Measurements from ENCODE around the gene SETD5. TPM values are rescaled to one million over a fixed set of nuclear protein-coding genes. Genes with fewer than 3 reads are reported as not detected.

Gene SETD5
- total RNA-seq, 4 donors from 2014 or later, result 96.9 to 130 (median 115) TPM

GRCh38 chr3:9399337-9399703 is 1.9 kb downstream of the SETD5 start:
- Histone ChIP-seq H3K27ac (peak overlapping the region; percentile 97 to 100 (median 99)), H3K9me3 (no peaks in the 10 kb centered on the region), H3K27me3 (no peaks in the 10 kb centered on the region), H3K36me3 (no peaks in the 10 kb centered on the region), H3K4me3 (peak overlapping the region; percentile 91 to 97 (median 94)), H3K4me1 (peaks cover 4 to 72% (median 60%) of the 10 kb centered on the region in 4 donors)
- TF ChIP-seq CTCF (IDR thresholded peaks at IDR 0.05) (no peak), EP300 (IDR thresholded peaks at IDR 0.05) (no peak), POLR2A (IDR thresholded peaks at IDR 0.05) (no peak)
- DNase-seq (ENCODE audit: low spot score in 2 of 2), result no peak
- WGBS, 2 donors, result 0% methylated on average over 2 of the region's 2 CpGs

- peak; percentile 42 to 53 for DNase-seq (ENCODE audit: low spot score in 2 of 2)
- WGBS, 2 donors, result 0% methylated on average over 3 of the region's 3 CpGs
- no peaks in the 10 kb centered on the region for H3K9me3 ChIP-seq
- no peaks in the 10 kb centered on the region for H3K27me3 ChIP-seq
- peak overlapping the region; percentile 91 to 97 (median 94) for H3K4me3 ChIP-seq
- no peaks in the 10 kb centered on the region for H3K36me3 ChIP-seq
- peaks cover 4 to 72% (median 61%) of the 10 kb centered on the region in 4 donors for H3K4me1 ChIP-seq
- TF ChIP-seq EP300 (IDR thresholded peaks at IDR 0.05) (peak in 1 of 2 donors; percentile 68), POLR2A (IDR thresholded peaks at IDR 0.05) (no peak)
- peak overlapping the region; percentile 97 to 100 (median 99) for H3K27ac ChIP-seq
Observed at GRCh38 chr3:9399746-9400145, 2.3 kb downstream of the SETD5 start.

GRCh38 chr3:9400616-9401015 is 3.2 kb downstream of the SETD5 start:
- no peak for DNase-seq (ENCODE audit: low spot score in 2 of 2)
- peak overlapping the region in 2 of 4 donors; percentile 99 to 100 for H3K27ac ChIP-seq
- no peak for TF ChIP-seq CTCF (IDR thresholded peaks at IDR 0.05)
- TF ChIP-seq POLR2A (IDR thresholded peaks at IDR 0.05), result no peak
- no peak for TF ChIP-seq EP300 (IDR thresholded peaks at IDR 0.05)
- H3K36me3 ChIP-seq, result no peaks in the 10 kb centered on the region
- peaks cover 4 to 72% (median 60%) of the 10 kb centered on the region in 4 donors for H3K4me1 ChIP-seq
- no peaks in the 10 kb centered on the region for H3K27me3 ChIP-seq
- 17 to 21% methylated on average over 3 of the region's 3 CpGs for WGBS, 2 donors
- H3K9me3 ChIP-seq, result no peaks in the 10 kb centered on the region
- H3K4me3 ChIP-seq, result peak overlapping the region in 1 of 4 donors; percentile 9

GRCh38 chr3:9401986-9402385 is 4.6 kb downstream of the SETD5 start:
- no peak for TF ChIP-seq EP300 (IDR thresholded peaks at IDR 0.05)
- TF ChIP-seq POLR2A (IDR thresholded peaks at IDR 0.05), result no peak
- no peak for TF ChIP-seq CTCF (IDR thresholded peaks at IDR 0.05)
- Histone ChIP-seq H3K4me1 (peaks cover 4 to 81% (median 63%) of the 10 kb centered on the region in 4 donors), H3K4me3 (no peak overlapping the region), H3K27me3 (no peaks in the 10 kb centered on the region), H3K36me3 (no peaks in the 10 kb centered on the region), H3K27ac (peak overlapping the region in 3 of 4 donors; percentile 44 to 100 (median 99)), H3K9me3 (no peaks in the 10 kb centered on the region)
- DNase-seq (ENCODE audit: low spot score in 2 of 2), result no peak
- 28 to 36% methylated on average over 4 of the region's 4 CpGs for WGBS, 2 donors

- Histone ChIP-seq H3K36me3 (no peaks in the 10 kb centered on the region), H3K4me1 (peaks cover 4 to 87% (median 63%) of the 10 kb centered on the region in 4 donors), H3K9me3 (no peaks in the 10 kb centered on the region), H3K27me3 (no peaks in the 10 kb centered on the region), H3K4me3 (peak overlapping the region in 1 of 4 donors; percentile 2), H3K27ac (peak overlapping the region in 3 of 4 donors; percentile 44 to 100 (median 99))
- no peak for DNase-seq (ENCODE audit: low spot score in 2 of 2)
- TF ChIP-seq CTCF (IDR thresholded peaks at IDR 0.05) (no peak), POLR2A (IDR thresholded peaks at IDR 0.05) (no peak), EP300 (IDR thresholded peaks at IDR 0.05) (peak in 1 of 2 donors; percentile 22)
- 8 to 17% methylated on average over 3 of the region's 3 CpGs for WGBS, 2 donors
Observed at GRCh38 chr3:9402410-9403228, 5.2 kb downstream of the SETD5 start.
